Epithelial cell of esophagus (primary cell): ENCODE data around the gene LPAR2.

Experiments
- DNase-seq: peaks from one replicate; pipeline ENCODE4 v3.0.0; 2010; ENCODE audit warnings: low read depth
- H3K4me3 ChIP-seq: 2 replicates; pipeline ENCODE4 v1.5.1; 2011; ENCODE audit warnings: mild to moderate bottlenecking, low read length, control low read depth
- TF ChIP-seq, protein P1 (sequence below): IDR thresholded peaks from 2 replicates; pipeline ENCODE4 v1.5.1; 2011; ENCODE audit warnings: low read depth, mild to moderate bottlenecking, low read length, control low read depth, inconsistent platforms; ENCODE audit not compliant: insufficient read depth; ENCODE audit errors: missing control alignments

Gene LPAR2

DNA sequence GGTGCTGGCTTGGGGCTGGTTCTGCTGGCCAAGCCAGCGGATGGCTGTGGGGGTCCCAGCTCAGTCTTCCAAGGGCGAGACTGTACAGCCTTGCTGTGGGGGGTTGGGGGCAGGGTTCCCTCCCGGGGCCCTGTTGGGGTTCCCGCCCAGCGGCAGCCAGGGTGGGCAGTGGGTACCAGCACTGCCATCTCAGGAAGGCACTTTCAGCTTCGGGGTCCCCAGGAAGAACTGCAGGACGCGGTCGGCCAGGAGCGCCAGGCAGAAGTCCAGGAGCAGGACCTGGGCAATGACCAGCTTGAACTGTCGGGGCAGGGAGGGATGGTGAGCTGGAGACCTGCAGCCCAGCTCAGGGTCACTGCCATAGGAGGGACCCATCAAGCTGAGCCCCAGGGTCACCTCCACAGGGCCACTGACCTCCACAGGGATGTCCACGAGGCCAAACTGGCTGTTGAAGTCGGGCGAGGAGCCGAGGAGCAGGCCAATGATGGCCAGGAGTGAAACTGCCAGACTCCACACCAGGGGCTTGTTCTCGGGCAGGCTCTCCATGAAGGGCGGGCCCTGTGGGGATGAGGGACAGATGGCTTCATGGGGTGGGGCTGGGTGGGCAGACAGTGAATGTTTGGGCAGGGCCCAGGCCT is 17.3 kb upstream of the LPAR2 start:
- no peak overlapping the region for H3K4me3 ChIP-seq
- TF ChIP-seq, protein P1, sequence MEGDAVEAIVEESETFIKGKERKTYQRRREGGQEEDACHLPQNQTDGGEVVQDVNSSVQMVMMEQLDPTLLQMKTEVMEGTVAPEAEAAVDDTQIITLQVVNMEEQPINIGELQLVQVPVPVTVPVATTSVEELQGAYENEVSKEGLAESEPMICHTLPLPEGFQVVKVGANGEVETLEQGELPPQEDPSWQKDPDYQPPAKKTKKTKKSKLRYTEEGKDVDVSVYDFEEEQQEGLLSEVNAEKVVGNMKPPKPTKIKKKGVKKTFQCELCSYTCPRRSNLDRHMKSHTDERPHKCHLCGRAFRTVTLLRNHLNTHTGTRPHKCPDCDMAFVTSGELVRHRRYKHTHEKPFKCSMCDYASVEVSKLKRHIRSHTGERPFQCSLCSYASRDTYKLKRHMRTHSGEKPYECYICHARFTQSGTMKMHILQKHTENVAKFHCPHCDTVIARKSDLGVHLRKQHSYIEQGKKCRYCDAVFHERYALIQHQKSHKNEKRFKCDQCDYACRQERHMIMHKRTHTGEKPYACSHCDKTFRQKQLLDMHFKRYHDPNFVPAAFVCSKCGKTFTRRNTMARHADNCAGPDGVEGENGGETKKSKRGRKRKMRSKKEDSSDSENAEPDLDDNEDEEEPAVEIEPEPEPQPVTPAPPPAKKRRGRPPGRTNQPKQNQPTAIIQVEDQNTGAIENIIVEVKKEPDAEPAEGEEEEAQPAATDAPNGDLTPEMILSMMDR: no peak

DNA sequence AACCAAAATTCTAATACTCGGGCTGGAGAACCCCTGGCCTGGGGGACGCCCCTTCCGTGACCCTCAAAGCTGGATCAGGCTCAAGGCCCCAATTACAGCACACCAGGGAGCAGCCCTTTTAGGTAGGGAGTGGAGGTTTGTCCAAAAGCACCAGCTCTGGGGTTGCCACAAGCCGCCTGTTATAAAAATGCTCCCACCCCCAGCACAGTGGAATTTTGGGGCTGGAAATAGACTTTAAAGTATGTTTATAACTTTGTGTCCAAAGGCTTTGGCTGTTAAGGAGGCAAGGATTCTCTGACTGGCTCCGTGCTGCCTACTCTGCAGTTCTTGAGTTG is 16.0 kb upstream of the LPAR2 start:
- DNase-seq: no peak
- TF ChIP-seq, protein P1: no peak
- peak overlapping the region; percentile 60 for H3K4me3 ChIP-seq

More for the DNA sequence above, 17.3 kb upstream of the LPAR2 start:
- DNase-seq: no peak

DNA sequence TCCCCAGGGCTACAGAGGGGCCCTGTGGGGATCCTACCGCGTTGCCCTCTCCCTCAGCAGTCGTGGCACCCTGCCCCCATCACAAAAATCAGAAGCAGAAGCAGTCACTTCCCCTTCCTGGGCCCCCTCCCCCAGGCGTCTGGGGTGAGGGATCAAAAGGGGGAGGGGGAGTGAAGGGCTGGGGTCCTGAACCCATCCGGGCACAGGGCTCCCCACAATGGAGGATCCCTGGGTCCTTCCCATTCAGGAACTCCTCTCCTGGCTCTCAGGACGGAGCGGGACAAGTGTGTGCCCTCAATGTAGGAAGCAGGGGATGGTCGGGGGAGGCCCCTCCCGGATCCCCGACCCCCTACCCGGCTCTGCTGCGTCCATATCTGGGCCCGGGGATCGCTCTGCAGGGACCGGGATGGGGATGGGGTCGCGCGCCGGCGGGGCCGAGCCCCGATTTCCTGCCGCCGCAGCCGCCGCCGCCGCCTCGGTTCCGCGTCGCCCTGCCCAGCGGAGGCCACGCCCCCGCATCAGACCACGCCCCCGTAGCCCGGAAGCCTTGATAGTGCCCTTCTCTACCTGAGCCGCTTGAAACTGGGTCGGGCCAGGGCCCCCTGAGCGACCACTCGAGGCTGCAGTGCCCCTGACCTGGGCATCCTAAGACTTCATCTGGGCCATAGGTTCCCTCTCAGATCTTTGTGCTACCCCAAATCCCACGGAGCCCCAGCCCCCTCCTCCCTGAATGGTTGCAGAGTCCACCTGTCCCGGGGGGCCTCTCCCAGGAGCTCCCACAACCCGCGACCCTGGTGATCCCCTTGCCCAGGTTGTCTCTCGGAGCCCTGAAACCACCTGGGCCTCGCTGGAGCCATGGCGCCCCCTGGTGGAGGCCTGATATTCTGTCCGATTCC is 15.4 kb upstream of the LPAR2 start, which contains the start of gene GMIP:
TSS of gene GMIP (minus strand) at position 500 of the 896 bp plus-strand sequence. CDS start at position 372, 128 bp downstream.
- DNase-seq: peak; percentile 73
- peak within 1 kb of the TSS; percentile 60 for H3K4me3 ChIP-seq
- TF ChIP-seq, protein P1: peak; percentile 80

DNA sequence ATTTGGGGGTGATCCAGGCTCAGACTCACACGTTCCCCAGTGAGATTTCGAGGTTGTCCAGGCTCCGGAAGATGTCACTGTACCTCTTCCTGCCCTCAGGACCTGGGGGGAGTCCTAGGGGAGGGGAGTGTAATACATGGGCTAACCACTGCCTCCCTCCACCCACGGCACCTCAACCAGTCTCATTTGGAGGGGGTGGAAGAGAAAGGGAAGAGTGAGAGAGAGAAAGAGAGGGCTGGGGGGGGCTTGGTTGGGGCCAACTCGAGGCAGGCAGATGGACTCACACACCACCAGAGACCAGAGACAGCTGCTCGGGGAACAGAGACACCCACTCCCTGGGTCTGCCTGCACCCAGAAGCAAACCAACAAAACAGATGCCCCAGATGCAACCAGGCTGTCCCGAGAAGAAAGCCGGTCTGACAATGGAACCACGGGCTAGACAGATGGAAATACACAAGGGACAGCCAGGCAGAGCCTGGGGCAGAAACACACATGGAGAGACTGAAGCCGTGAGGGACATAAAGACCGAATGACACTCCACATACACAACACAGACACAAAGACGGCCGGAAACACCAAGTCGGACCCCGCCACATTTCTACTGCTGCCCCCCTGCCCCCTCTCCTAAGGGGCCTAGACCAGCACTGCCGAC is 14.6 kb upstream of the LPAR2 start:
- DNase-seq: no peak
- TF ChIP-seq, protein P1: no peak
- peak overlapping the region; percentile 60 for H3K4me3 ChIP-seq

DNA sequence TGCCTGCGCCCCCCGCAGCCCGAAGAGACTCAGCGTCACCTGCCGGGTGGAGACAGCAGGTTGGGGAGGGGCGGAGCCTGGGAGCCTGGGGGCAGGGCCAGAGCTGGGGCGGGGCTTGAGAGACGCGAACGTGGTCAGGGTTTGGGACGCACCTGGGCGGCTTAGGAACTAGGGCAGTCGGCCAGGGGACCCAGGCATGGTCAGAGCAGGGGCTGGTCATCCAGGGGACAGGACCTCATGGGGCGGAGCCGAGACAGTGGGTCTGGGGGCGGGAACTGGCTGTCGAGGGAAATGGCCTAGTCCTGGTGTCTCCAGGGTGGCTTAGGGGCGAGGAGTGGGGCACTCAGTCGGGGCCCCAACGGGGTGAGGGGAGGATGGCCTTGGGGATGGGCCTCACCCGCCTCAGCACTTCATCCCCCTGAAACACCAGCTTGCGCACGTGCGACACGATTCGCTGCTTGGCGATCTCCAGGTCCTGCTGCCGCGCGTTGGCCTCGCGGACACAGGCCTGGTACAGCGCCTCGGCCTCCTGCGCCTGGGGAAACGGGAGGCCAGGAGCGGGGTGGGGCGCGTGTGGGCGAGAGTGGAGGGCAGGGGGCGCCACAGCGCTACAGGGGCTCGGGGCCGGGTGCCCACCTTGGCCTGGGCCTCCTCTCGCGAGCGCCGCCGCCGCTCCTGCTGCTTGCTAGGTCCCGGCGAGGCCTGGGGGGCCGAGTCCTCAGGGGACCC is 9.7 kb upstream of the LPAR2 start:
- H3K4me3 ChIP-seq: no peak overlapping the region
- DNase-seq: no peak
- TF ChIP-seq, protein P1: no peak

DNA sequence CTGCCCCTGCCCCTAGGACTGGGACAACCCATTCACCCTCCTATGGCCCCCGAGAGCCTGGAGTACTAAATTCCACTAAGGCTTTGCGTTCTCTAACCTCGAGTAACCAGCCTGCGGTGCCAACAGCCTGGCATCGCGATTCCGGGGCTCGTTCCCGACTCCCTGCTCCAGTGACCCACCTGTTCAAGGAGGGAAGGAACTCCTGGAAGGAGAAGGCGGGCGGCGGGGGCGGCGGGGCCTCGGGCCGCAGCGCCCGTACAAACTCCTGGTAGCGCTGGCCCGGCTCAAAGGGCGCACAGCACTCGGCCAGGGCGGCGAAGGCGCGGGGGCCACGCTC is 9.1 kb upstream of the LPAR2 start:
- TF ChIP-seq, protein P1: no peak
- no peak overlapping the region for H3K4me3 ChIP-seq
- no peak for DNase-seq
